Measurements from ENCODE around the gene FH. TPM values are rescaled to one million over a fixed set of nuclear protein-coding genes. Genes with fewer than 3 reads are reported as not detected.

Gene FH
- total RNA-seq: 19.9 TPM
- polyA plus RNA-seq: 10 to 100 TPM; 37.1 to 46.2 (median 38.6) TPM

DNA sequence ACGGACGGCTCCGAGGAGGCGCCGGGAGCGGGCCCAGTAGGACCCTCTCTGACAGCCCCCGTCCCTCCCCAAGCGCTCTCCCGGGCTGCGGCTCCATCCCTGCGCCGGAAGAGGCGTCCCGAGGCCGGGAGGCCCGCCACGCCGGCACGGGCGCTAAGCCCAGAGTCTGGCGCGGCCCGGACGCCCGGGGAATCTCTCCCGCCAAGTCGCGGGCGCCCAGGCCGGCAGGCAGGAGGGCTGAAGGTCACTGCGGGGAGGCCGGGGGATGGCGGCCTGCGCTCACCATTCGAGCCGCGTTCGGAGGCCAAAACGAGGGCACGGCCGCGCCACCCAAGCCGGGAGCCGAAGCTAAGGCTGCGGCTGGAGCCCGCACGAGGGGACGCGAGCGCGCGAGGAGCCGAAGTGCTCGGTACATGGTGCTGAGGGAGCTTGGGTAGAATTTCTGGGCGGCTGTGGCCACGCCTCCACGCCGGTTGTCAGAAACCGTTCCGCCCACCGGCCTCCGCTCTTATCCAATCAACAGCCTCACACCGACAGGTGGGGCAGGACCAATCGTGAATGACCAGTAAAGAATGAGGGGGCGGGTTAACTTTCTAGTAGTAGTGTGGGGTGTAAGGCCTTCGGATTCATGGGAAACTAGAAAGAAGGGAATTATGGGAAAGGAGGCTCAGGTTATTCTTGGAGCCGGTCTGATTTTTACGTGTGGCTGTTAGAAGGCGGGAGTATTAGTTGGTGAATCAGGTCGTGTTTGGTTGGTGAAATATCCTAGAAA is at the start of gene FH:
TSS of gene FH (minus strand) at position 448 of the 772 bp plus-strand sequence. CDS start at position 415, 33 bp downstream.
- Histone ChIP-seq H3K4me3 (ENCODE audit: low read depth, low read length) (peak within 1 kb of the TSS; percentile 93), H3K9me3 (ENCODE audit: control insufficient read depth in 2 of 2, low read length in 2 of 2) (peaks cover 0 to 1% of the 10 kb centered on the region in 2 experiments), H3K27me3 (ENCODE audit: control insufficient read depth, insufficient read depth, low read length) (peaks cover 19% of the 10 kb centered on the region), H3K4me1 (ENCODE audit: control insufficient read depth, insufficient read depth, low read length, poor library complexity, severe bottlenecking) (peaks cover 19% of the 10 kb centered on the region), H3K36me3 (ENCODE audit: control insufficient read depth, insufficient read depth, low read length) (peaks cover 5% of the 10 kb centered on the region), H3K27ac (ENCODE audit: insufficient read depth, low read length, poor library complexity, severe bottlenecking) (peak within 1 kb of the TSS; percentile 69)
- Mint-ChIP-seq H3K9me3 (no peaks in the 10 kb centered on the region), H3K4me3 (peak within 1 kb of the TSS; percentile 86 to 94 (median 92)), H3K27ac (peak within 1 kb of the TSS; percentile 88 to 93 (median 89)), H3K27me3 (peaks cover 21% of the 10 kb centered on the region), H3K36me3 (peaks cover 16% of the 10 kb centered on the region), H3K4me1 (peaks cover 19 to 32% (median 27%) of the 10 kb centered on the region in 4 donors)
- peak; percentile 89 to 97 (median 95) for DNase-seq
- peak; percentile 98 to 99 for ATAC-seq (ENCODE audit: low read depth in 2 of 2)

DNA sequence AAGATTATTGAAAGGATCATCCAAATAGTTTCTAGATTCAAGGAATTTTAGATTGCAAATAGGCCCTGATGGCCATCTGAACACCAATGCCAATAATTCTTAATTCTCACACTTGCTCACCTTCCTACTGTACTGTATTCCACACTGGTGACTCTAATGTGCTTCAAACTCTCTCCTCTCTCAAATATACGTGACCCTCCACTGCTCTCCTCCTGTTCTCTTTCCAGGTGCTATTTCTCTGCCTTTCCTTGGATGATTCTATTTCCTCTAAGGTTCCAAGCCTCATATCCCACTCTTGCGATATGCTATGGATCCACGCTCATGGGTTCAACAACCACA is 41.3 kb upstream of the FH start:
- no peaks in the 10 kb centered on the region for H3K4me1 Mint-ChIP-seq

GRCh38 chr1:241560146-241560848 is 40.7 kb upstream of the FH start:
- H3K36me3 Mint-ChIP-seq: no peaks in the 10 kb centered on the region
- no peak for DNase-seq
- H3K27ac ChIP-seq (ENCODE audit: insufficient read depth, low read length, poor library complexity, severe bottlenecking): no peak overlapping the region
- H3K4me1 Mint-ChIP-seq: no peaks in the 10 kb centered on the region
- H3K27me3 ChIP-seq (ENCODE audit: control insufficient read depth, insufficient read depth, low read length): no peaks in the 10 kb centered on the region
- H3K9me3 Mint-ChIP-seq: peaks cover 0 to 1% (median 0%) of the 10 kb centered on the region in 7 donors
- H3K27me3 Mint-ChIP-seq: peaks cover 18% of the 10 kb centered on the region
- no peaks in the 10 kb centered on the region for H3K9me3 ChIP-seq (ENCODE audit: control insufficient read depth in 2 of 2, low read length in 2 of 2)
- no peak overlapping the region for H3K4me3 Mint-ChIP-seq
- no peak overlapping the region for H3K4me3 ChIP-seq (ENCODE audit: low read depth, low read length)
- no peaks in the 10 kb centered on the region for H3K36me3 ChIP-seq (ENCODE audit: control insufficient read depth, insufficient read depth, low read length)
- H3K27ac Mint-ChIP-seq: no peak overlapping the region
- no peak for ATAC-seq (ENCODE audit: low read depth in 2 of 2)
- H3K4me1 ChIP-seq (ENCODE audit: control insufficient read depth, insufficient read depth, low read length, poor library complexity, severe bottlenecking): no peaks in the 10 kb centered on the region

More for the DNA sequence above, 41.3 kb upstream of the FH start:
- ATAC-seq (ENCODE audit: low read depth in 2 of 2) (no peak), DNase-seq (no peak)
- H3K27ac Mint-ChIP-seq: no peak overlapping the region
- H3K36me3 Mint-ChIP-seq: no peaks in the 10 kb centered on the region
- Histone ChIP-seq H3K27me3 (ENCODE audit: control insufficient read depth, insufficient read depth, low read length) (no peaks in the 10 kb centered on the region), H3K4me1 (ENCODE audit: control insufficient read depth, insufficient read depth, low read length, poor library complexity, severe bottlenecking) (no peaks in the 10 kb centered on the region), H3K27ac (ENCODE audit: insufficient read depth, low read length, poor library complexity, severe bottlenecking) (no peak overlapping the region), H3K9me3 (ENCODE audit: control insufficient read depth in 2 of 2, low read length in 2 of 2) (no peaks in the 10 kb centered on the region), H3K4me3 (ENCODE audit: low read depth, low read length) (no peak overlapping the region), H3K36me3 (ENCODE audit: control insufficient read depth, insufficient read depth, low read length) (no peaks in the 10 kb centered on the region)
- peaks cover 0 to 1% (median 0%) of the 10 kb centered on the region in 7 donors for H3K9me3 Mint-ChIP-seq
- no peak overlapping the region for H3K4me3 Mint-ChIP-seq
- H3K27me3 Mint-ChIP-seq: peaks cover 18% of the 10 kb centered on the region

- peaks cover 23% of the 10 kb centered on the region for H3K27me3 Mint-ChIP-seq
- H3K9me3 Mint-ChIP-seq: no peaks in the 10 kb centered on the region
- no peak for ATAC-seq (ENCODE audit: low read depth in 2 of 2)
These were observed 38.1 kb upstream of the FH start for GRCh38 chr1:241557551-241558193.

GRCh38 chr1:241557031-241557430 is 37.5 kb upstream of the FH start:
- no peak overlapping the region for H3K4me3 Mint-ChIP-seq

More at GRCh38 chr1:241557551-241558193, 38.1 kb upstream of the FH start:
- H3K9me3 ChIP-seq (ENCODE audit: control insufficient read depth in 2 of 2, low read length in 2 of 2): no peaks in the 10 kb centered on the region
- no peaks in the 10 kb centered on the region for H3K27me3 ChIP-seq (ENCODE audit: control insufficient read depth, insufficient read depth, low read length)
- no peak overlapping the region for H3K27ac Mint-ChIP-seq
- peaks cover under 1% of the 10 kb centered on the region for H3K4me1 ChIP-seq (ENCODE audit: control insufficient read depth, insufficient read depth, low read length, poor library complexity, severe bottlenecking)
- H3K27ac ChIP-seq (ENCODE audit: insufficient read depth, low read length, poor library complexity, severe bottlenecking): no peak overlapping the region
- H3K36me3 Mint-ChIP-seq: no peaks in the 10 kb centered on the region
- H3K36me3 ChIP-seq (ENCODE audit: control insufficient read depth, insufficient read depth, low read length): no peaks in the 10 kb centered on the region
- no peak for DNase-seq
- H3K4me3 ChIP-seq (ENCODE audit: low read depth, low read length): no peak overlapping the region
- peaks cover 1 to 3% (median 2%) of the 10 kb centered on the region in 4 donors for H3K4me1 Mint-ChIP-seq
- H3K4me3 Mint-ChIP-seq: no peak overlapping the region

GRCh38 chr1:241555526-241555925 is 36.0 kb upstream of the FH start:
- Histone ChIP-seq H3K9me3 (ENCODE audit: control insufficient read depth in 2 of 2, low read length in 2 of 2) (no peaks in the 10 kb centered on the region), H3K4me1 (ENCODE audit: control insufficient read depth, insufficient read depth, low read length, poor library complexity, severe bottlenecking) (peaks cover 18% of the 10 kb centered on the region), H3K36me3 (ENCODE audit: control insufficient read depth, insufficient read depth, low read length) (no peaks in the 10 kb centered on the region), H3K27me3 (ENCODE audit: control insufficient read depth, insufficient read depth, low read length) (no peaks in the 10 kb centered on the region), H3K4me3 (ENCODE audit: low read depth, low read length) (no peak overlapping the region), H3K27ac (ENCODE audit: insufficient read depth, low read length, poor library complexity, severe bottlenecking) (no peak overlapping the region)
- no peak for ATAC-seq (ENCODE audit: low read depth in 2 of 2)
- H3K36me3 Mint-ChIP-seq: no peaks in the 10 kb centered on the region
- peaks cover 18% of the 10 kb centered on the region for H3K27me3 Mint-ChIP-seq
- no peak overlapping the region for H3K4me3 Mint-ChIP-seq
- no peak overlapping the region for H3K27ac Mint-ChIP-seq
- H3K9me3 Mint-ChIP-seq: peaks cover 0 to 3% (median 0%) of the 10 kb centered on the region in 7 donors
- no peak for DNase-seq
- peaks cover 9 to 20% (median 19%) of the 10 kb centered on the region in 4 donors for H3K4me1 Mint-ChIP-seq

More at GRCh38 chr1:241557031-241557430, 37.5 kb upstream of the FH start:
- ATAC-seq (ENCODE audit: low read depth in 2 of 2): no peak
- no peaks in the 10 kb centered on the region for H3K36me3 ChIP-seq (ENCODE audit: control insufficient read depth, insufficient read depth, low read length)
- no peak for DNase-seq
- no peak overlapping the region for H3K27ac ChIP-seq (ENCODE audit: insufficient read depth, low read length, poor library complexity, severe bottlenecking)
- peaks cover 7% of the 10 kb centered on the region for H3K4me1 ChIP-seq (ENCODE audit: control insufficient read depth, insufficient read depth, low read length, poor library complexity, severe bottlenecking)
- peaks cover 24% of the 10 kb centered on the region for H3K27me3 Mint-ChIP-seq
- H3K27me3 ChIP-seq (ENCODE audit: control insufficient read depth, insufficient read depth, low read length): no peaks in the 10 kb centered on the region
- H3K4me3 ChIP-seq (ENCODE audit: low read depth, low read length): no peak overlapping the region
- H3K9me3 ChIP-seq (ENCODE audit: control insufficient read depth in 2 of 2, low read length in 2 of 2): no peaks in the 10 kb centered on the region
- peaks cover 2 to 8% (median 6%) of the 10 kb centered on the region in 4 donors for H3K4me1 Mint-ChIP-seq
- no peaks in the 10 kb centered on the region for H3K36me3 Mint-ChIP-seq
- no peak overlapping the region for H3K27ac Mint-ChIP-seq
- H3K9me3 Mint-ChIP-seq: no peaks in the 10 kb centered on the region

GRCh38 chr1:241553886-241554592 is 34.5 kb upstream of the FH start:
- peaks cover 17% of the 10 kb centered on the region for H3K27me3 Mint-ChIP-seq
- DNase-seq: no peak
- no peak overlapping the region for H3K27ac Mint-ChIP-seq
- peaks cover 0 to 3% (median 0%) of the 10 kb centered on the region in 7 donors for H3K9me3 Mint-ChIP-seq
- no peaks in the 10 kb centered on the region for H3K36me3 Mint-ChIP-seq
- H3K36me3 ChIP-seq (ENCODE audit: control insufficient read depth, insufficient read depth, low read length): no peaks in the 10 kb centered on the region
- no peaks in the 10 kb centered on the region for H3K27me3 ChIP-seq (ENCODE audit: control insufficient read depth, insufficient read depth, low read length)
- peaks cover 9 to 21% (median 19%) of the 10 kb centered on the region in 4 donors for H3K4me1 Mint-ChIP-seq
- H3K9me3 ChIP-seq (ENCODE audit: control insufficient read depth in 2 of 2, low read length in 2 of 2): no peaks in the 10 kb centered on the region
- no peak overlapping the region for H3K4me3 Mint-ChIP-seq
- no peak overlapping the region for H3K27ac ChIP-seq (ENCODE audit: insufficient read depth, low read length, poor library complexity, severe bottlenecking)
- H3K4me1 ChIP-seq (ENCODE audit: control insufficient read depth, insufficient read depth, low read length, poor library complexity, severe bottlenecking): peaks cover 18% of the 10 kb centered on the region
- ATAC-seq (ENCODE audit: low read depth in 2 of 2): no peak
- H3K4me3 ChIP-seq (ENCODE audit: low read depth, low read length): no peak overlapping the region
